ENCODE results near the gene SRI.

SRI gene

DNA sequence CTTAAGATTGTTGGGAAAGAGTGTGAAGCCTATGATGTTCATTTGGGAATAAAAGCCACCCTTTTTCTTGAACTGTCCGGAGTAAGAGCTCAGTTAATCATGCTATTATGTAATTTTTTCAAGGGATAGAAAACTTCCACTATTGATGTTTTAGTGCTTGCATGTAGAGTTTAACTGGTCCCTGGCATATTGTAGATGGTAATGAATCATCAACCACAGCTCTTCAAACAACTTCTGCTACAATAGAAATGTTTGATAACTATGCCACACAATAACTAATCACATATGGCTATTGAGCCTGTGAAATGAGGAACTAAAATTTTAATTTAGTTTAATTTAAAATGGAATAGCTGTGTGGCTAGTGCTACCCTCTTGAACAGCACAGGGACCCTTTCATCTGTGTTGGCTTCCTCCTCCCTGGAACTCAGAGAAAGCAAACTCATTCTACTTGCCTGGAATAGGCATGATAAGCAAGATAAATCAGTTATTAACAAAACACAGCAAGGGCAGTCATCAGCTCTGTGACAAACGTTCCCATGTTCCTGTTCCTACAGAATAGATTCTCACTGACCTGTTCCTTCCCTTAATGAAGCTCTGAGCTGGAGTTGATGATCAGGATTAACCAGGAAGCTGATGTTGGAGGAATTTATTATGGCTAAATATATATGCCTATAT is 4.9 kb upstream of the SRI start:
- DNase-seq: no peak

GRCh38 chr7:88223265-88223664 is 3.4 kb upstream of the SRI start:
- no peak for DNase-seq

DNA sequence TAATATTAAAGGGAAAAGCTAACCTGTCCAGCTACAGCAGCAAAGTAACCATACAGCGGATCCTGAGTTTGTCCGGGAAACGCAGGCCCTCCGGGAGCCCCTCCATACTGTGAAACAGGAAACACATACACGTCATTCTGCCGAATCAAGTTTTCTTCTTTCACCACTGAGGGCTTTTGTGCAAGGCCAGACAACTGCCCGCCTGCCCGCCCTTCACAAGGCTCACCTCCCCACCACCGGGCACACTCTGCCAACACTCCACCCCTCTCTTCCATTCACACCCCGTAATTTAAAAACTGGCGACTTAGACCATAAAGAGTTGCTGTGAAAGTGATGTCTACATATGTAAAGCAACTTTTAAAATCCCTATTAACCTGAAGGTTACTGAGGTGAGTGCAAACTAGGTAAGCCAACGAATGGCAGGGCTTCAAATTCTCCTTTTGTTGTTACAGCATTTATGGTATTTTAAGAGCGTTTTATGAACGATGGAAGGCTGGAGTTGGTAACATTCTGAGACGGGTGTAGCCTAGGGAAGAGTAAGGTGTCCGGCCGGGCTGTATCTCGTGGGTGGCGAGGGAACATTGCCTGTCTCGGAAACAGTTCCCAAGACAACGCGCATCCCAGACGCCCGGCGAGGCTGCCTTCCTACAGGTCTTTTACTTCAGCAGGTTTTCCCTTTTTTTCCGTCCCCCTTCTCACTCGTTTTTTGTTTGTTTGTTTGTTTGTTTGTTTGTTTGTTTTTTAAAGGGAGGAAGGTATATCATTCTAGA is 817 bp downstream of the SRI start:
- DNase-seq: peak; percentile 39

DNA sequence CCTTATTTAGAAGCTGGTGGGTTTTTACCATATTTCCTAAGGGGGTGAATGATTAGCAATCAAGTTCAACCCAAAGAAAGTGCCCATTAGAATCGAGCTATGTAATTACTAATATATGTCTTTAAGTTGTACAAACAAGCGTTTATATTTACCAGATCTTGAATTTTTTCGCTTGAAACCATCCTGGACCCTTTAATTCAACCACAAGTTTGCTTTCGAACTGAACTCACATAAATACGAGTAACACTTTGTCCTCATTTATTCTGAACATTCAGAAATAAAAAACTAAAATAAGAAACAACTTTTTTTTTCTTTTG is 1.5 kb downstream of the SRI start:
- DNase-seq: no peak

- no peak for DNase-seq
Measured at GRCh38 chr7:88217675-88218428, 2.0 kb downstream of the SRI start.

DNA sequence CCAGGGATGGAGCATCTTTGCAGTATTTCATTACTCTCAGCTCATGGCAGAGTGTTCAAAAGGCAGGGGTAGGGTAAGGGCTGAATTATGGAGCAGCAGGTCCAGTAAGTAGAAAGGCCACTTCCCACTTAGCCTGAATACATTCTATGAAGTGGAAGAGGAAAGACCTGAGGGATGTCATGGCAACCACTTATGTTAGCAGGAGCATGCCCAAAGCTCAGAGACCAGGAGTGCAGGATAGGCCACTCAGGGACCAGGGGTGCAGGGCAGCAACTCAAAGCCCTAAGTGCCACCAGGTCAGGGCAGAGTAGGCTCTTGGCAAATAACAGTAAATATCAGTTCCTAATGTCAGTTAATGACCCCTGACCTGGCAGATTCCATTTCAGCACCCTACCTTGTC is 3.6 kb downstream of the SRI start:
- no peak for DNase-seq

- DNase-seq: no peak
Measured at GRCh38 chr7:88215295-88215694, 4.5 kb downstream of the SRI start.

- DNase-seq: no peak
Measured at GRCh38 chr7:88214456-88214855, 5.4 kb downstream of the SRI start.

DNA sequence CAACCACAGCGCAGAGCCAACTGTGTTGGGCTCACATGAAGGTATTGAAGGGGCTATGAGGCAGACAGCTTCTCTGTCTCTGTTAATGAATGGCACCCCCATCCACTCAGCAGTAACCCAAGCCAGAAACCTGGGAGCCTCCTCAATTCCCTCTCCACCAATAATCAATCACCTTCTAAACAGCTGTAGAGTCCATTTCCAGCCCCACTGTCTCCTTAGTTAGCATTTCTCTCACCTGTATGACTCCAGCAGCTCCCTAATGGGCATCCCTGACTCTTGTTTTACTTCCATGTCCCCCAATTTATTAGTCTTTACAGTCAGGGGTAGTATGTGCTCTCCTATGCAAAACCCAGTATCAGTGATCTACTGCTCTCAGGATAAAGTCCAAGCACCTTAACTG is 6.9 kb downstream of the SRI start:
- no peak for DNase-seq

- DNase-seq: no peak
Measured at GRCh38 chr7:88208521-88208920, 11.3 kb downstream of the SRI start.

DNA sequence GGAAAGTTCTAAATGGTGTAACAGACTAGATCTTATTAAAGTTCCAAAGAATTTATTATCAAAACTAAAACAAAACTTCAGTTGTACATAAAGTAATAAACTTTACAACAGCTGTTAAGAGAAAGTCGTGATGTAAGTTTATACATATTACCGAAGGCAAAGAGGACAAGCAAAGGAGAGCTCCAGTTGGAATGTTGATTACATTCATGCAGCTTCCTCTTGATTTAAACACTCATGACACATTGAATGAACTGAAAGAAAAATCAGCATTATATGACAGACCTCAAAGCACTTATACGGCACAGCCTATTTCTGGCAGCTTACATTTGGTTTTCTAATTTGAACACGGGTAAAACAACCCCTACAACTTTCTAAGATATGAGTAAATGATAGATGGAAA is 13.6 kb downstream of the SRI start:
- DNase-seq: no peak

GRCh38 chr7:88205179-88205578 is 14.7 kb downstream of the SRI start:
- no peak for DNase-seq

- no peak for DNase-seq
Measured at GRCh38 chr7:88204525-88205110, 15.2 kb downstream of the SRI start.

DNA sequence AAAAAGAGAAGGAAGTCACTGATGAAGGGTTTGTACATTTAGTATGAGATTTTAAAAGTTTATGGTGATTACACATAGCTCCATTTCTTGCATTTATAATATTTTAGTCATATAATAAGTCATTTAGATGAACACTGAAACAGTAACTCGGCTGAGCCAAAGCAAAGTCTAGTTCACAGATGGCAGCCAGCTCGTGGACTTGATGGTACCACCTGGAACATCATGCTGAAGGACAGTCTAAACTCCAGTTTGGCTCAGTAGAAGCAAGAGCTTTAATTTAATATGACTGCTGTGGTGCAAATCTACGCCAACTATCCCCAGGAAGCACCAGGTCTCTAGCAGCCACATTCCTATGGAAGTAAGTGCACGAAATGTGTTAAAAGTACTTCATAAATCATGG is 16.4 kb downstream of the SRI start:
- no peak for DNase-seq

DNA sequence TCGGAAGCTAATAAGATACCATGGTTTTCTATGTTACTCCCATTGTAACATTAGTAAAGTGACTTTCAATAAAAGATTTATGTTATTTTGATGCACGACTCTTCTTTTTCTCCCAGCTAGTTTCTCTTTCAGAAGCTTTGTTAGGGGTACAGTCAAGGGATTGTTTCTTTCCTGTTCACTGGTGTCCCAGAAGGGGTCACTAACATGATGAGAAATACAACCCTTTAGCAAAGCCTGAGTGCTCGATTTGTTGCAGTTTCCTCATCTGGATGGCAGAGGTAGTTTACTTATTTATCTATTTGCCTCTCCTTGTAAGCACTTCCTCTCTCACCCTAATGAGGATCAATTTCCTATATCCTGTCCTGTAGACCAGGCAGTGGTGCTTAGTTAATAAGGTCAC is 17.0 kb downstream of the SRI start:
- DNase-seq: no peak

- no peak for DNase-seq
Measured at GRCh38 chr7:88202278-88202677, 17.6 kb downstream of the SRI start.

DNA sequence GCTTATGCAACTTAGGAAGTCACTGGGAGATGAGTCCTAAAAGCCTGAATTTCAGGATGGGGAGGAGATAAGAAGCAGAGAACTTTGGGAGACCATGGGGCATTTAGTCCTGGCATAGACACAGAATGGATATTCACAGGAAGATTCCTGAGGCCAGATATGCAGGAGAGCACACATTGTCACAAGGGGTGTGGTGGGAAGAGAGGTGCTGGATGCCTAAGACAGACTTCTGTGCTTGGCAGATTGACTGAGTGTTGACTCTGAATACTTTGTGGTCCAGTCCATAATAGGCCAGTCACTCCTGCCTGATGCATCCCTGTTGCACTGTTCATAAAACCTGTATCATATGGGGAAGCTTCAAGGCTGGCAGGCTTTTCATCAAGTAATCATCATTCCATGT is 18.5 kb downstream of the SRI start:
- no peak for DNase-seq

DNA sequence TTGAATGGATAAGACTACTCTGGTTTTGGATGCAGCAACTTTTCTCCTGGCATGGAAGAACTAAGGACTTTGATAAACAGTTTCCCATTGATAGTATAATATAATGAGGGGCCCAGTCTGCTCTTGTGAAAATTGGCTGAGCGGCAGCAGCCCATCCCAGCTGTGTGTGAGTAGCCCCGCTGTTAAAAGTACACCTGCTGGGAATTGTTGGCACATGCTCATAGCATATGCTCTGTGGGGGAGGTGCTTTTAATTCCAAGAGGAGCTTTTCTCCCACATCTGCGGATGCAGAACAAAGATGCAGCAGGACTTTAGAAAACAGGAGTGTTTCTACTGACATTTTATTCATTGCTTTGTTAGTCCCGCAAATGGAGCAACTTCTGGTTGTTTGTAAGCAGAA is 19.0 kb downstream of the SRI start:
- DNase-seq: no peak

GRCh38 chr7:88200261-88200660 is 19.6 kb downstream of the SRI start:
- no peak for DNase-seq

GRCh38 chr7:88191911-88192310 is 27.9 kb downstream of the SRI start:
- DNase-seq: no peak

DNA sequence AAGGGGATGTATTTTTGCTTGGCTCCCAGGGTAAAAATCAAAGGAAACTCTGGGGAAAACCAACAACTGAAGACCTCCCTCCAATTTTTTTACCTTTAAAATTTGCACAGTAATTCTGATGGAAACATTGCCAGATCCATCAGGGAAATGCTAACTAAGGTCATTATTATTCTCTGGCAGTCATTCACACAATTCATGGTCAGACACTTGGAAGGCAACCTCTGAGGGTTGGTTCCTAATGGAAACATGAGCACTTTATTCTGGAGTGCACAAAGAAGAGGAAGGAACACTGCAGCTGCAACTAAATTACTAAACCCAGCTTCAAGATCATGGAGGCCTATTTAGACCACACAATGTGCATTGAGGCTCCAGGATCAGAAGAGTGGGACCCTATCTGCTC is 34.2 kb downstream of the SRI start:
- no peak for DNase-seq

DNA sequence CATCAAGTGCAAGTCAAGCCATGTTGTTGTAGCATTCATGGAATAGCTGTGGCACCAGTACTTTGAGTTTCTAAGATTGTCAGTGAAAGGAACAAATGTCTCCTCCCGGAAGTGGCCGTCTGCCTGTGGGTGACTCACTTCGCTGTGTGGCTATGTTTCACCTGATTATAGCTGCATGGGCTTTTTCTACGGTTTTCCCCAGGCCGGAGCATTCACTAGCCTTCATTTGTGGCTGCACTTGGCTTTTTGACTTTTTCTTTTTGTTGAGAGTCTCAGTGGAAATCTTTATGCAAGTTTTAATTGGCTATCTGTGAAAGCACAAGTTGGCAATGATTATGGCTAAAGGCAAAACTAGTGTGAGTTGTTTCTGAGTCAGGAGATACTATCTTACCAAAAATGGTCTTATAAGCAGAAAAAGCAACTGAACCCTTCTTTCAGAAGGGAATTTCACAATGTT is 35.0 kb downstream of the SRI start:
- DNase-seq: no peak

DNA sequence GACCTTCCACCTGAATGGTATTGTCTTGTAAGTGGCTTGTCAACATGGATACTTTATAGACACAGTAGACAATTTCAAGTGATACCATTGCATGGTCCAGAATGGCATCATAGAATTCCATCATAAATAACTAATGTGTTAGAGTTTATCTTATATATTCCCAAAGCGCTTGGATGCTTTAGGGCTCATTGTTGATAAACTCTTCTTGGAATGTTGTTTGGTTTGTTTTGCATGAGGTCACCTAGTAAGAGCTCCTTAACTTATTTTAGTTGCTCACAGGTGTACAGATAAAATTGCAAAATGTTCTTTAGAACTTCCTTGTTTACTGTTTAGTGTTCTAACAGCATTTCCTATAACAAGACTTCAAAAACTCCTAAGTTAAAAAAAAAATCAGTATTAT is 36.8 kb downstream of the SRI start:
- DNase-seq: no peak

DNA sequence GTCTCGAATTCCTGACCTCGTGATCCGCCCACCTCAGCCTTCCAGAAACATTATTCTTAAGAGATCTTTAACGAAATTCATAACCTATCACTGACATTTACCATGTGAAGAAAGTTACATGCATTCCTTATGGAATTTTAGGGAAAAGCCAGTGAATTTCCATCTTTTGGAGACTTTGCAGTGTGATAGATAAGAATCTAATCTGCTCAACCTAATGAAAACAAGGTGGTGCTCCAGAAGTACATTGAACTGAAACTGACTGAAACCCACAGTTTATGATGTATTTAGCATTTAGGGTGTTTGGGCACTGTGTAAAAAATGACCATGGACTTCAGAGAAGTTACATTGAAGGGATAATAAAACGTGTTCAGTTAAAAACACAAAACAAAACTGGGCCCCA is 43.6 kb downstream of the SRI start:
- no peak for DNase-seq
